Measurements from ENCODE around the gene NASP. TPM values are rescaled to one million over a fixed set of nuclear protein-coding genes. Genes with fewer than 3 reads are reported as not detected.

The NASP gene
- total RNA-seq, 2 experiments from 2014 or later, result 210 to 373 TPM

DNA sequence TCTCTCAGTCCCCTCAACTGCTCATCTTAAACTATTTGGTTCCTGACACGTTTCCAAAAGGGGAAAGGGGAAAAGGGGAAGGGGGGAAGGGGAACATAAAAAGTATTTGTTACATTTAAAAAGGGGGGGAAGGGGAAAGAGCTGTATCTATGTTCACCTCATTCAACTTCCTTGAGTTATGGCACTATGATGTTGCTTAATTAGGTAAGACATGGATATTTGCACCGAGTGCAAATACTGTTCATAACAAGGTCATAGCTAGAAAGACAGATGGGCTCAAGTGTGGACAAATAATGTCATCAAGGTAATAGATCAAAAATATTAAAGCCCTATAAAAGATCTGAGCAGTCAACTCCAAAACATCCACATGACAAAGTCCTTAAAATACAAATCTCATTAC is 76.5 kb downstream of the NASP start:
- DNase-seq (ENCODE audit: low spot score), result no peak
- Histone ChIP-seq H3K79me2 (ENCODE audit: insufficient read depth, low read depth, low read length) (peaks cover 47% of the 10 kb centered on the region), H3K4me3 (ENCODE audit: low read depth, low read length, poor library complexity, severe bottlenecking) (no peak overlapping the region), H4K20me1 (ENCODE audit: insufficient read depth, low read length) (peaks cover 6% of the 10 kb centered on the region; the same call in 1 of the 2 replicates), H3K4me2 (ENCODE audit: low read length) (no peak overlapping the region), H3K36me3 (ENCODE audit: insufficient read depth, low read length) (peaks cover 68% of the 10 kb centered on the region), H3K4me1 (ENCODE audit: insufficient read depth, low read length, poor library complexity, severe bottlenecking) (no peaks in the 10 kb centered on the region), H3K9me3 (ENCODE audit: low read length) (no peaks in the 10 kb centered on the region), H3K9me2 (ENCODE audit: insufficient read depth, low read length) (no peaks in the 10 kb centered on the region), H3K27ac (ENCODE audit: low read depth, low read length, poor library complexity, severe bottlenecking) (no peak overlapping the region), H2AFZ (ENCODE audit: low read length) (no peak overlapping the region)
- POLR2A ChIA-PET, result interaction anchor here (0.6 to 1.1 kb wide), 4 partner anchors 9 to 1689 kb away, joined by 3 to 5 read pairs (median 3); no protein-coding TSS in a partner anchor
- intact Hi-C loops (cut with micrococcal nuclease; ENCODE audit: unreplicated experiment), result no loop called here
- no TSS peak for BruUV-seq (replicated peaks)
- CTCF ChIA-PET (ENCODE audit: unreplicated experiment), result no interaction called here
- no peak for TF ChIP-seq EZH2phosphoT487 (IDR thresholded peaks at IDR 0.05; ENCODE audit: borderline replicate concordance, low read depth, low read length)
- TF ChIP-seq, protein P1, sequence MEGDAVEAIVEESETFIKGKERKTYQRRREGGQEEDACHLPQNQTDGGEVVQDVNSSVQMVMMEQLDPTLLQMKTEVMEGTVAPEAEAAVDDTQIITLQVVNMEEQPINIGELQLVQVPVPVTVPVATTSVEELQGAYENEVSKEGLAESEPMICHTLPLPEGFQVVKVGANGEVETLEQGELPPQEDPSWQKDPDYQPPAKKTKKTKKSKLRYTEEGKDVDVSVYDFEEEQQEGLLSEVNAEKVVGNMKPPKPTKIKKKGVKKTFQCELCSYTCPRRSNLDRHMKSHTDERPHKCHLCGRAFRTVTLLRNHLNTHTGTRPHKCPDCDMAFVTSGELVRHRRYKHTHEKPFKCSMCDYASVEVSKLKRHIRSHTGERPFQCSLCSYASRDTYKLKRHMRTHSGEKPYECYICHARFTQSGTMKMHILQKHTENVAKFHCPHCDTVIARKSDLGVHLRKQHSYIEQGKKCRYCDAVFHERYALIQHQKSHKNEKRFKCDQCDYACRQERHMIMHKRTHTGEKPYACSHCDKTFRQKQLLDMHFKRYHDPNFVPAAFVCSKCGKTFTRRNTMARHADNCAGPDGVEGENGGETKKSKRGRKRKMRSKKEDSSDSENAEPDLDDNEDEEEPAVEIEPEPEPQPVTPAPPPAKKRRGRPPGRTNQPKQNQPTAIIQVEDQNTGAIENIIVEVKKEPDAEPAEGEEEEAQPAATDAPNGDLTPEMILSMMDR (conservative IDR thresholded peaks at IDR 0.05; ENCODE audit: low read length), result no peak

DNA sequence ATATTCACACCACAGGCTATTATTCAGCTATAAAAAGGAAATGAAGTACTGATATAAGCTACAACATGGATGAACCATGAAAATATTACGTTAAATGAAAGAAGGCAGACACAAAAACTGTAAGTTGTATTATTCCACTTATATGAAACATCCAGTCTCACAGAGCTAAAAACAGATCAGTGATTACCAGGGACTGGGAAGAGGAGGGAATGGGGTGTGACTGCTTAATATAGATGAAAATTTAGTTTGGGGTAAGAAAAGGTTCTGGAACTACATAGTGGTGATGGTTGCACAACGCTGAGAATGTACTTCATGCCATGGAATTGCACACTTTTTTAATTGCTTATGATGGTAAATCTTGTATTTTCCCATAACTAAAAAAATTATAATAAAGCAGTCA is 83.0 kb downstream of the NASP start:
- peaks cover 99% of the 10 kb centered on the region for H3K79me2 ChIP-seq (ENCODE audit: insufficient read depth, low read depth, low read length)
- ChIA-PET CTCF (ENCODE audit: unreplicated experiment) (no interaction called here), POLR2A (interaction anchor here (0.7 to 1.1 kb wide), 3 partner anchors 10 to 22 kb away, joined by 3 to 5 read pairs (median 3); no protein-coding TSS in a partner anchor)
- no peaks in the 10 kb centered on the region for H3K9me2 ChIP-seq (ENCODE audit: insufficient read depth, low read length)
- intact Hi-C loops (cut with micrococcal nuclease; ENCODE audit: unreplicated experiment), result no loop called here
- no peak overlapping the region for H2AFZ ChIP-seq (ENCODE audit: low read length)
- BruUV-seq (replicated peaks), result no TSS peak
- peaks cover 4% of the 10 kb centered on the region for H3K4me1 ChIP-seq (ENCODE audit: insufficient read depth, low read length, poor library complexity, severe bottlenecking)
- peaks cover 56% of the 10 kb centered on the region for H3K36me3 ChIP-seq (ENCODE audit: insufficient read depth, low read length)
- no peak for DNase-seq (ENCODE audit: low spot score)
- no peak overlapping the region for H3K4me2 ChIP-seq (ENCODE audit: low read length)
- H4K20me1 ChIP-seq (ENCODE audit: insufficient read depth, low read length), result peaks cover 6% of the 10 kb centered on the region; the same call in 1 of the 2 replicates
- no peak overlapping the region for H3K4me3 ChIP-seq (ENCODE audit: low read depth, low read length, poor library complexity, severe bottlenecking)
- H3K9me3 ChIP-seq (ENCODE audit: low read length), result no peaks in the 10 kb centered on the region
- no peak for TF ChIP-seq EZH2phosphoT487 (IDR thresholded peaks at IDR 0.05; ENCODE audit: borderline replicate concordance, low read depth, low read length)
- TF ChIP-seq, protein P1 (conservative IDR thresholded peaks at IDR 0.05; ENCODE audit: low read length), result no peak
- H3K27ac ChIP-seq (ENCODE audit: low read depth, low read length, poor library complexity, severe bottlenecking), result no peak overlapping the region

DNA sequence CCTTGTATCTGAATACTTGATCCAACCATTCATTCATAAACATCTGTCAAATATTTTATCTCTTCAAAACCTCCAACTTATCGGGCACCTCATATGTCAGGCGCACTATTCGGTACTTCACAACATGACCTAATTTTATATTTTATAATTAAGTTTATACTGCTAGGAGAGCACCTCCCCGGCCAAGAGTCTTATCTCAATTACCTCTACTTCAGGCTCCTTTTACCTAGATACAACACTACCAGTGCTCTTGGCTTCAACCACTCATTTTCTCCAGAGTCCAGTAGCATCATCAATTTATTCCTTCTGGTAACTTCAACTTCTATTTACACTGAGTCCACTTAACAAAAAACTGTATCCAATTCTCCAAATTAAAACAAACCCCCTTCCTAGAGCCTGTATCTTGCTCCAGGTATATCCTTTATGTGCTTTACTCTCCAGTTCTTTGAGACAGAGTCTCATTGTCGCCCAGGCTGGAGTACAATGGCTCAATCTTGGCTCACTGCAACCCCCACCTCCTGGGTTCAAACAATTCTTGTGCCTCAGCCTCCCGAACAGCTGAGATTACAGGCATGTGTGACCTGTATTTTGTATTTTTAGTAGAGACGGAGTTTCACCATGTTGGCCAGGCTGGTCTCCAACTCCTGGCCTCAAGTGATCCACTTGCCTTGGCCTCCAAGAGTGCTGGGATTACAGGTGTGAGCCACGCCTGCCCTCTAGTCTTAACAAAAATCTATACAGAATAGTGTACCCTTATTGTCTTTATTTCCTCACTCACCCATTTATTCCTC is 83.7 kb downstream of the NASP start:
- H3K9me3 ChIP-seq (ENCODE audit: low read length), result no peaks in the 10 kb centered on the region
- H3K9me2 ChIP-seq (ENCODE audit: insufficient read depth, low read length), result no peaks in the 10 kb centered on the region
- H3K27ac ChIP-seq (ENCODE audit: low read depth, low read length, poor library complexity, severe bottlenecking), result no peak overlapping the region
- ChIA-PET CTCF (ENCODE audit: unreplicated experiment) (no interaction called here), POLR2A (interaction anchor here (0.7 to 1.1 kb wide), 2 partner anchors 11 to 12 kb away, joined by 3 to 5 read pairs; no protein-coding TSS in a partner anchor)
- intact Hi-C loops (cut with micrococcal nuclease; ENCODE audit: unreplicated experiment), result no loop called here
- H3K36me3 ChIP-seq (ENCODE audit: insufficient read depth, low read length), result peaks cover 56% of the 10 kb centered on the region
- H2AFZ ChIP-seq (ENCODE audit: low read length), result no peak overlapping the region
- no peak overlapping the region for H3K4me3 ChIP-seq (ENCODE audit: low read depth, low read length, poor library complexity, severe bottlenecking)
- no peak overlapping the region for H3K4me2 ChIP-seq (ENCODE audit: low read length)
- no peak for DNase-seq (ENCODE audit: low spot score)
- no peak for TF ChIP-seq EZH2phosphoT487 (IDR thresholded peaks at IDR 0.05; ENCODE audit: borderline replicate concordance, low read depth, low read length)
- TF ChIP-seq, protein P1 (conservative IDR thresholded peaks at IDR 0.05; ENCODE audit: low read length), result no peak
- H3K4me1 ChIP-seq (ENCODE audit: insufficient read depth, low read length, poor library complexity, severe bottlenecking), result peaks cover 4% of the 10 kb centered on the region
- BruUV-seq (replicated peaks), result no TSS peak
- peaks cover 99% of the 10 kb centered on the region for H3K79me2 ChIP-seq (ENCODE audit: insufficient read depth, low read depth, low read length)
- H4K20me1 ChIP-seq (ENCODE audit: insufficient read depth, low read length), result peaks cover 6% of the 10 kb centered on the region; the same call in 1 of the 2 replicates

Data from OCI-LY7 (cell line).